Thoracic aorta (tissue), 2 donors: ENCODE measurements around the gene ZNF516. TPM values are rescaled to one million over a fixed set of nuclear protein-coding genes. Genes with fewer than 3 reads are reported as not detected.

Source experiments
- ATAC-seq: fragments of 150-250 bp; one replicate; pipeline ENCODE4 v1.8.0; 2017; ENCODE audit warnings: low read depth; ENCODE audit not compliant: insufficient number of reproducible peaks, low FRiP score
- DNase-seq: peaks from one replicate; pipeline ENCODE4 v3.0.0-alpha.2; 2020; ENCODE audit warnings: low spot score
- H3K27ac ChIP-seq, 2 donors: fragments of 200-600 bp; sonication (generic); 1 replicate in 1 of 2; 2 replicates in 1 of 2; pipeline ENCODE4 v1.5.1; 2016; ENCODE audit warnings: mild to moderate bottlenecking in 2 of 2, moderate library complexity in 2 of 2
- H3K27me3 ChIP-seq: fragments of 200-600 bp; sonication (generic); replicated peaks from 2 replicates; pipeline ENCODE4 v1.6.0; 2016; ENCODE audit warnings: mild to moderate bottlenecking; ENCODE audit not compliant: insufficient read depth
- H3K36me3 ChIP-seq: fragments of 200-600 bp; sonication (generic); one replicate; pipeline ENCODE4 v1.5.1; 2016
- H3K4me1 ChIP-seq, 2 donors: fragments of 200-600 bp; sonication (generic); 1 replicate in 1 of 2; 2 replicates in 1 of 2; pipeline versions ENCODE4 v1.5.1 to v1.6.0; 2016; ENCODE audit warnings: low read depth in 2 of 2, mild to moderate bottlenecking in 1 of 2; ENCODE audit not compliant: control insufficient read depth in 1 of 2
- H3K4me3 ChIP-seq: fragments of 200-600 bp; sonication (generic); 2 replicates; pipeline ENCODE4 v1.5.1; 2016; ENCODE audit warnings: mild to moderate bottlenecking
- H3K9me3 ChIP-seq: fragments of 200-600 bp; sonication (generic); 2 replicates; pipeline ENCODE4 v1.5.1; 2016
- total RNA-seq, 2 donors: library from RNA; depleted of rRNA; stranded (reverse); fragments of >200 nt; gene quantifications; one replicate each; pipeline versions ENCODE4 v1.1.0 to v1.2.3, GENCODE V29; 2016
- TF ChIP-seq, protein P1 (sequence below): fragments of 200-600 bp; sonication (generic); IDR thresholded peaks from one replicate; pipeline ENCODE4 v1.5.1; 2019; ENCODE audit warnings: antibody characterized with exemption

ZNF516 gene
- total RNA-seq, 2 donors from 2014 or later: 19.5 to 19.8 TPM

DNA sequence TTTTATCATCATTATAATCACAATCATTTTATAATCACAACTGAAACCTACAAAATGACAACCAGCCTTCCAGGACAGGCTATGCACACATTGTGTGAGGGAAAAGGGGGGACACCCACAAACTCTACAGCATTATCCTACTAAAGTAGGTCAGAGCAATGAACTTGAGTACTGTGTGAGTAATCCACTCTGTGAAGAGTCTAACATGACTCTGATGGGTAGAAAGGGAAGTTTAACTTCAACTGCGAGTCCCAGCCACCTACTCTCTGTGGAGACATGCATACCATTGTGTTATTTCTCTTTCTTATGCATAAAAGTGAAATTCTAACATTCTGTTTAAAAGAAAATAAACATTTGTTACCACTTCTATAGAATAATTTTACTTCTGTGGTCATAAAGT, 177.9 kb downstream of the ZNF516 start:
- H3K36me3 ChIP-seq: no peaks in the 10 kb centered on the region
- DNase-seq (no peak), ATAC-seq (no peak)
- TF ChIP-seq, protein P1, sequence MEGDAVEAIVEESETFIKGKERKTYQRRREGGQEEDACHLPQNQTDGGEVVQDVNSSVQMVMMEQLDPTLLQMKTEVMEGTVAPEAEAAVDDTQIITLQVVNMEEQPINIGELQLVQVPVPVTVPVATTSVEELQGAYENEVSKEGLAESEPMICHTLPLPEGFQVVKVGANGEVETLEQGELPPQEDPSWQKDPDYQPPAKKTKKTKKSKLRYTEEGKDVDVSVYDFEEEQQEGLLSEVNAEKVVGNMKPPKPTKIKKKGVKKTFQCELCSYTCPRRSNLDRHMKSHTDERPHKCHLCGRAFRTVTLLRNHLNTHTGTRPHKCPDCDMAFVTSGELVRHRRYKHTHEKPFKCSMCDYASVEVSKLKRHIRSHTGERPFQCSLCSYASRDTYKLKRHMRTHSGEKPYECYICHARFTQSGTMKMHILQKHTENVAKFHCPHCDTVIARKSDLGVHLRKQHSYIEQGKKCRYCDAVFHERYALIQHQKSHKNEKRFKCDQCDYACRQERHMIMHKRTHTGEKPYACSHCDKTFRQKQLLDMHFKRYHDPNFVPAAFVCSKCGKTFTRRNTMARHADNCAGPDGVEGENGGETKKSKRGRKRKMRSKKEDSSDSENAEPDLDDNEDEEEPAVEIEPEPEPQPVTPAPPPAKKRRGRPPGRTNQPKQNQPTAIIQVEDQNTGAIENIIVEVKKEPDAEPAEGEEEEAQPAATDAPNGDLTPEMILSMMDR: no peak
- no peak overlapping the region for H3K4me3 ChIP-seq
- H3K9me3 ChIP-seq: no peaks in the 10 kb centered on the region
- H3K27ac ChIP-seq: no peak overlapping the region
- H3K4me1 ChIP-seq: no peaks in the 10 kb centered on the region
- no peaks in the 10 kb centered on the region for H3K27me3 ChIP-seq

- H3K27me3 ChIP-seq: no peaks in the 10 kb centered on the region
- DNase-seq: no peak
- no peak overlapping the region for H3K4me3 ChIP-seq
- no peak overlapping the region for H3K27ac ChIP-seq
- TF ChIP-seq, protein P1: no peak
- no peaks in the 10 kb centered on the region for H3K36me3 ChIP-seq
- no peak for ATAC-seq
- no peaks in the 10 kb centered on the region for H3K4me1 ChIP-seq
- no peaks in the 10 kb centered on the region for H3K9me3 ChIP-seq
Measured at GRCh38 chr18:76315722-76316230, 179.3 kb downstream of the ZNF516 start.

- Histone ChIP-seq H3K4me3 (no peak overlapping the region), H3K9me3 (no peaks in the 10 kb centered on the region), H3K27me3 (no peaks in the 10 kb centered on the region), H3K36me3 (no peaks in the 10 kb centered on the region), H3K4me1 (no peaks in the 10 kb centered on the region), H3K27ac (no peak overlapping the region)
- no peak for DNase-seq
- TF ChIP-seq, protein P1: no peak
- no peak for ATAC-seq
Measured at GRCh38 chr18:76314496-76314895, 180.5 kb downstream of the ZNF516 start.

GRCh38 chr18:76314015-76314414, 181.0 kb downstream of the ZNF516 start:
- H3K27ac ChIP-seq: no peak overlapping the region
- ATAC-seq (no peak), DNase-seq (no peak)
- no peaks in the 10 kb centered on the region for H3K27me3 ChIP-seq
- H3K4me1 ChIP-seq: no peaks in the 10 kb centered on the region
- TF ChIP-seq, protein P1: no peak
- H3K4me3 ChIP-seq: no peak overlapping the region
- no peaks in the 10 kb centered on the region for H3K9me3 ChIP-seq
- no peaks in the 10 kb centered on the region for H3K36me3 ChIP-seq
